Ascending aorta (tissue), 2 donors: ENCODE results near the gene CAMSAP1. TPM values are rescaled to one million over a fixed set of nuclear protein-coding genes. Genes with fewer than 3 reads are reported as not detected.

ENCODE experiments used
- DNase-seq, 2 donors: peaks; one replicate each; pipeline ENCODE4 v3.0.0-alpha.2; 2019; ENCODE audit warnings: low spot score in 2 of 2
- H3K27ac ChIP-seq, 2 donors: fragments of 200-600 bp; sonication (generic); one replicate each; pipeline ENCODE4 v1.5.1; 2016 to 2017; ENCODE audit warnings: mild to moderate bottlenecking in 1 of 2
- H3K27me3 ChIP-seq: fragments of 200-600 bp; sonication (generic); one replicate; pipeline ENCODE4 v1.5.1; 2017
- H3K36me3 ChIP-seq, 2 donors: fragments of 200-600 bp; sonication (generic); one replicate each; pipeline ENCODE4 v1.5.1; 2016
- H3K4me1 ChIP-seq, 2 donors: fragments of 200-600 bp; sonication (generic); one replicate each; pipeline ENCODE4 v1.5.1; 2016 to 2017; ENCODE audit warnings: mild to moderate bottlenecking in 1 of 2
- H3K4me3 ChIP-seq, 2 donors: fragments of 200-600 bp; sonication (generic); one replicate each; pipeline ENCODE4 v1.5.1; 2016 to 2017; ENCODE audit warnings: mild to moderate bottlenecking in 1 of 2
- H3K9me3 ChIP-seq, 2 donors: fragments of 200-600 bp; sonication (generic); one replicate each; pipeline ENCODE4 v1.5.1; 2016
- intact Hi-C: fragments of 100-400 bp; cut with DNase I; formaldehyde crosslinking; loops from one replicate; pipeline ENCODE4 v1.15.1; 2023
- total RNA-seq: library from RNA; depleted of rRNA; stranded (reverse); fragments of >200 nt; gene quantifications from one replicate; pipeline ENCODE4 v1.1.0, GENCODE V29; 2016
- TF ChIP-seq, protein P1 (sequence below), 3 experiments: fragments of 200-600 bp in 2 of 3; fragments of 450-650 bp in 1 of 3; sonication (generic) in 2 of 3; IDR thresholded peaks; one replicate each; pipeline ENCODE4 v1.5.1; 2016 to 2019; ENCODE audit warnings: antibody characterized with exemption in 3 of 3, mild to moderate bottlenecking in 1 of 3, moderate library complexity in 1 of 3

The CAMSAP1 gene
- total RNA-seq, 1 donor from 2014 or later: 10.1 TPM

- no peaks in the 10 kb centered on the region for H3K36me3 ChIP-seq
- no peaks in the 10 kb centered on the region for H3K4me1 ChIP-seq
- no peaks in the 10 kb centered on the region for H3K9me3 ChIP-seq
- H3K27me3 ChIP-seq: no peaks in the 10 kb centered on the region
- DNase-seq: no peak
- H3K4me3 ChIP-seq: no peak overlapping the region
- no peak overlapping the region for H3K27ac ChIP-seq
- intact Hi-C loops: no loop called here
- TF ChIP-seq, protein P1, sequence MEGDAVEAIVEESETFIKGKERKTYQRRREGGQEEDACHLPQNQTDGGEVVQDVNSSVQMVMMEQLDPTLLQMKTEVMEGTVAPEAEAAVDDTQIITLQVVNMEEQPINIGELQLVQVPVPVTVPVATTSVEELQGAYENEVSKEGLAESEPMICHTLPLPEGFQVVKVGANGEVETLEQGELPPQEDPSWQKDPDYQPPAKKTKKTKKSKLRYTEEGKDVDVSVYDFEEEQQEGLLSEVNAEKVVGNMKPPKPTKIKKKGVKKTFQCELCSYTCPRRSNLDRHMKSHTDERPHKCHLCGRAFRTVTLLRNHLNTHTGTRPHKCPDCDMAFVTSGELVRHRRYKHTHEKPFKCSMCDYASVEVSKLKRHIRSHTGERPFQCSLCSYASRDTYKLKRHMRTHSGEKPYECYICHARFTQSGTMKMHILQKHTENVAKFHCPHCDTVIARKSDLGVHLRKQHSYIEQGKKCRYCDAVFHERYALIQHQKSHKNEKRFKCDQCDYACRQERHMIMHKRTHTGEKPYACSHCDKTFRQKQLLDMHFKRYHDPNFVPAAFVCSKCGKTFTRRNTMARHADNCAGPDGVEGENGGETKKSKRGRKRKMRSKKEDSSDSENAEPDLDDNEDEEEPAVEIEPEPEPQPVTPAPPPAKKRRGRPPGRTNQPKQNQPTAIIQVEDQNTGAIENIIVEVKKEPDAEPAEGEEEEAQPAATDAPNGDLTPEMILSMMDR (IDR thresholded peaks at IDR 0.05): no peak
Measured at GRCh38 chr9:135779571-135779970, 127.8 kb downstream of the CAMSAP1 start.

DNA sequence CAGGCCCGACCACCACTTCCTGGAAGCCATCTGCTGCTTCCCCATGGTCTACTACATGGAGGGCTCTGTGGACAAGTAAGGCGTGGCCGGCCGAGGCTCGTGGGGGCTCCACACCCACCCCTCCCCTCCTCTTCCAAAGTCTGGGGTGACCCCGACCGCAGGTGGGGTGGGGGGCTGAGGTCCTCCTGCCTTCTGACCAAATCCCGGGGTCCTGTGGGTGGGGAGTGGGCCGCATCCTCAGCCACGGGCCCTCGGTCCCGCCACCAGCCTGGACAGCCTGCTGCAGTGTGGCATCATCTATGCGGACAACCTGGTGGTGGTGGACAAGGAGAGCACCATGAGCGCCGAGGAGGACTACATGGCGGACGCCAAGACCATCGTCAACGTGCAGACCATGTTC is 128.9 kb downstream of the CAMSAP1 start:
- TF ChIP-seq, protein P1 (IDR thresholded peaks at IDR 0.05): no peak
- no peaks in the 10 kb centered on the region for H3K4me1 ChIP-seq
- intact Hi-C loops: no loop called here
- no peak overlapping the region for H3K27ac ChIP-seq
- no peaks in the 10 kb centered on the region for H3K9me3 ChIP-seq
- DNase-seq: no peak
- H3K4me3 ChIP-seq: no peak overlapping the region
- no peaks in the 10 kb centered on the region for H3K27me3 ChIP-seq
- H3K36me3 ChIP-seq: no peaks in the 10 kb centered on the region

- H3K36me3 ChIP-seq: no peaks in the 10 kb centered on the region
- intact Hi-C loops: no loop called here
- TF ChIP-seq, protein P1 (IDR thresholded peaks at IDR 0.05): no peak
- no peaks in the 10 kb centered on the region for H3K9me3 ChIP-seq
- no peak overlapping the region for H3K27ac ChIP-seq
- H3K4me1 ChIP-seq: no peaks in the 10 kb centered on the region
- no peak overlapping the region for H3K4me3 ChIP-seq
- H3K27me3 ChIP-seq: no peaks in the 10 kb centered on the region
- no peak for DNase-seq
Measured at GRCh38 chr9:135777623-135778177, 129.6 kb downstream of the CAMSAP1 start.

DNA sequence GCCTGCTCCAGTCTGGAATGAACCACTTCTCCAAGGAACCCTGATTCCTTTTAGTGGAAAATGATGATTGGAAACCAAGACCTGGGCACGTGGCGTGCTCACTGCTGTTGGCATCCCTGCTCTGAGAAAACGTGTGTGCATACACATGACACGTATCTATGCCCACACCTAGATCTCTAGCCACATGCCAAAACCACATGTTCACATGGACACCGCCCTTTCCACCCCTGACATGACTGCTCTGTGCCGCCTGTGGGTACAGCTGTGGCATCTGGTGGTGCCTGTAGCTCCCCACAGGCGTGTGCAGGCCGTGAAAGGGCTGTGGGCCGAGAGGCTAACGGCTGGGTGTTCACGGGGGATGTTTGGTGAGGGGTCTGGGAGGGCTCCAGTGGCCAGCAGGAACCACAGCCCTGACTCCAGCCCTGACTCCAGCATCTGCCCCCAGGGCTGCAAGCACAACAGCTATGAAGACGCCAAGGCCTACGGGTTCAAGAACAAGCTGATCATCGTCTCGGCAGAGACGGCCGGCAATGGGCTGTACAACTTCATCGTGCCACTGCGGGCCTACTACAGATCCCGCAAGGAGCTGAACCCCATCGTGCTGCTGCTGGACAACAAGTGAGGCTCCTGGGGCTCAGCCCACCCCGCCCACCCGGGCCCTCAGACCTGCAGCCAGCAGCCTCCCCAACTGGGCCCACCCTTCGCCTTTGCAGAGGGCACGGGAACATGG is 130.3 kb downstream of the CAMSAP1 start:
- intact Hi-C loops: no loop called here
- Histone ChIP-seq H3K9me3 (no peaks in the 10 kb centered on the region), H3K4me1 (no peaks in the 10 kb centered on the region), H3K36me3 (no peaks in the 10 kb centered on the region), H3K27me3 (no peaks in the 10 kb centered on the region), H3K4me3 (no peak overlapping the region), H3K27ac (no peak overlapping the region)
- TF ChIP-seq, protein P1 (IDR thresholded peaks at IDR 0.05): no peak
- DNase-seq: no peak

DNA sequence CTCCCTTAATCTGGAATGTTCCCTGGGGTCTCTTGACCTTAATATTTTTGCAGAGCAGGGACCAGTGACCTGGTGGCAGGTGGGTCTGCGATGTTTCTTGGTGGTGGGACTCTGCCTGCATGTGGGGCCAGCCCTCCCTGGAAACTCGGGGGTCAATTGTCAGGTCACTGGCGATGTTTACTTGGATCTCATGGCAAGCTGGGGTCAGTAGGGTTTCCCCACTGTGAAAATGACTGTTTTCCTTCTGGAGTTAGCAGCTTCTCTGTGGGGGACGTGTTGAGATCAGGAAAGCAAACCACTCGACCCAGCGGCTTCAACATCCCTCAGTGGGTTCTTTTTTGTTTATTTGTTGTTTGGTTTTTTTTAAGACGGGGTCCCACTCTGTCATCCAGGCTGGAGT is 131.4 kb downstream of the CAMSAP1 start:
- intact Hi-C loops: no loop called here
- no peaks in the 10 kb centered on the region for H3K27me3 ChIP-seq
- TF ChIP-seq, protein P1 (IDR thresholded peaks at IDR 0.05): no peak

More for the DNA sequence above, 131.4 kb downstream of the CAMSAP1 start:
- no peaks in the 10 kb centered on the region for H3K36me3 ChIP-seq
- no peaks in the 10 kb centered on the region for H3K9me3 ChIP-seq
- DNase-seq: no peak
- H3K4me1 ChIP-seq: no peaks in the 10 kb centered on the region
- H3K4me3 ChIP-seq: no peak overlapping the region
- H3K27ac ChIP-seq: no peak overlapping the region
